Measurements from ENCODE around the gene GJB5.
"Not testable (repeated sequence)": the region's sequence is repeated elsewhere in the genome, so short reads cannot be mapped to it uniquely, and the experiment has no call there.

GJB5 gene

GRCh38 chr1:34754964-34755637 is at the start of gene GJB5:
TSS of gene GJB5 (plus strand) at chr1:34755047. CDS start at chr1:34757331, 2,284 bp downstream.
- in situ Hi-C loops (cut with MboI; ENCODE audit: low sequenced_read_pairs) = no loop called here

GRCh38 chr1:34705077-34705476 is 49.8 kb upstream of the GJB5 start:
- in situ Hi-C loops (cut with MboI; ENCODE audit: low sequenced_read_pairs) = no loop called here

DNA sequence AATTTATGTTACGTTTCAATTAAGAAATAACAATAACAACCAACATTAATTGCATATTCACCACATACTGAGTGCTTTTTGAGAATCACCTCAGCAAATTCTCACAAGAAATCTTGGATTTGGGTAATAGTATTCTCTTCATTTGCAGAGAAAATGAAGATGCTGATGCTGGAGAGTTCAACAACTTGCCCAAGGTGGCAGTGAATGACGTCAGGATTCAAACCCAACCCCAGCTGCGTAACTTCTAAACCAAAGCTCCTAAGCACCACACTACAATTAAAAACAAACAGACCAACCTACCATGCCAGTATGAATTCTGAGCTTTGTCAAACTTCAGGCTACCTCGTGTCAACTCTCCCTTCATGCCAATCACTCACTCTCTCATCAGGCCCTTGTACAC is 46.7 kb upstream of the GJB5 start:
- in situ Hi-C loops (cut with MboI; ENCODE audit: low sequenced_read_pairs) = no loop called here

- in situ Hi-C loops (cut with MboI; ENCODE audit: low sequenced_read_pairs) = no loop called here
Measured at GRCh38 chr1:34709547-34709946, 45.3 kb upstream of the GJB5 start.

DNA sequence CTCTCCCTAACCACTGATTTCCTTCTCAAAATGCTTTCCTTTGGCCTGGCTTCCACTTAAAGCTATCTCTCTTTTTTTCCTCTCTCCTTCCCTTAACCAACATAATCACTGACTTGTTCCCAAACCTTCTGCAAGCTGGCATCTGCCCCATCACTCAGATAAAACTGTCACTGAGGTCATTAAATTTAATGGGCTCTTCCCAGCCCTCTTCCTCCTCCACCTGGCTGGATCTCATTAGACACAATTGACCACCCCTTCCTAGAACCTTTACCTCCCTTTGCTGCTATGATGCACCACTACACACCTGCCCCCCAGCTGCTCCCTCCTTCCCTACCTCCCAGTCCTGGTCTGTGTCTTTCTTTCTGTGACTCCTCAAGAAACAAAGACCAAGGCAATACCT is 44.0 kb upstream of the GJB5 start:
- in situ Hi-C loops (cut with MboI; ENCODE audit: low sequenced_read_pairs) = no loop called here

GRCh38 chr1:34711485-34711884 is 43.4 kb upstream of the GJB5 start:
- in situ Hi-C loops (cut with MboI; ENCODE audit: low sequenced_read_pairs) = no loop called here

DNA sequence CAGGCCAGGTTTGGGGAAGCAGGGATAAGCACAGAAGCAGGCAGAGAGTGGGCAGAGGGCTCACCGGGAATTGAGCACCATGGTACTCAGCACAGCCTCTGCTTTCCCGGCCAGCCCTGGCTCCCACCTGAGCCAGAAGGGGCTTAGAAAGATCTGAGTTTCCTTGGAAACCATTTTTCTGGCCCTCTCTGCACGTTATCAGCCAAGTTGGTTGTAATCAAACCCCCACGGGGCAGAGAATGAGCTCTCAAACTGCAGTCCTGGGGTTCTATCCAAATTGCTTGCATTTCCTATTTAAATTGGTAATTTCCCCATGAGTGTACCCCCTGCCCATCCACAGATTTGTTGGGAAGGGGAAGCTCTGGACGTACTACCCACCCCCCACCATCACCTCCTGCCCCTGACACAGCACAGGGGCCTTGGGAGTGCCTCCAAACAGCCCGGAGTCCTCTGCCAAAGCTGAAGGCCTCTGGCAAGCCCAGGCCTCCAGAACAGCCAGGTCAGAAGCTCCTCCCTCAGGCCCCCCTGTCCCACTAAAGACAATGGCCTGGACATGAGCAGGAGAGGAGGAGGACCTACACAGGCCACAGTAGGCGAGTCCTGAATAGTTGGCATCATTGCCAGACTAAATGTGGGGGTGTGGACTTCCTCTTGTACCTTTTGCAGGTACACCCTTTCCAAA is 42.7 kb upstream of the GJB5 start:
- in situ Hi-C loops (cut with MboI; ENCODE audit: low sequenced_read_pairs) = no loop called here

DNA sequence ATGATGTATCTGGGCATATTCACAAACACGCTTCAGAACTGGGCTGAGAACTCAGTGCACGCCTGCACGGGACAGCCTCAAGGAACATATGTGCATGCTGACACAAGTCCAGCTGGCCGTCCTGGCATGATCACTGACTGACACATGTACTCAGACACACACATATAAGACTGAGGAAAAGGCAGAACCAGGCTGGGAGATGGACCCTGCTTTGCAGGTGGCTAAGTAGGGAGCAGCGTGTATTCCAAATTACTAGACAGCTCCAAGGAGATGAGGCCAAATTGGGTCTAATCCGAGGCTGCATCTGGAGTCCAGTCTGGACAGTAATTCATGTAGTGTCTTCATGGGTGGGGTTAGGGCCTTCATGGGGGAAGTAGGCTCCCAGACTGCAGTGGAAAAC is 41.4 kb upstream of the GJB5 start:
- in situ Hi-C loops (cut with MboI; ENCODE audit: low sequenced_read_pairs) = no loop called here

DNA sequence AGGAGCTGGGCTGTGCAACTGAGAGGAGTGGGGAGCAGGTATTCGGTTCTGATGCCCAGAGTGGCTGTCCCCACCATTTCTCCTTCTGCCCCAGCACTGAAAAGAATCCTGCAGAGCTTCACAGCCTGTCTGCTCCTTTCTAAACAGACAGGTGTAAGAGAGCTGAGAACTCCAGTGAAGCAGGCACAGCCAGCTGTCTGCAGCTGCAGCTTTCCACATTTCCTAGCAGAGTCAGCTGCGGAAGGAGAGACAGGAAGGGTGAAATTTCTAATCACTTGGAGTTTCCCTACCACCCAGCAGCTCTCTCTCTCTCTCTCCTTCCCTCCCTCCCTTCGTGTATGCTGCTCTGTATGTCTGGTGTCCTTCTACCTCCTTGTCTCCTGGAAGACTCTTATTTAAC is 40.5 kb upstream of the GJB5 start:
- in situ Hi-C loops (cut with MboI; ENCODE audit: low sequenced_read_pairs) = no loop called here

DNA sequence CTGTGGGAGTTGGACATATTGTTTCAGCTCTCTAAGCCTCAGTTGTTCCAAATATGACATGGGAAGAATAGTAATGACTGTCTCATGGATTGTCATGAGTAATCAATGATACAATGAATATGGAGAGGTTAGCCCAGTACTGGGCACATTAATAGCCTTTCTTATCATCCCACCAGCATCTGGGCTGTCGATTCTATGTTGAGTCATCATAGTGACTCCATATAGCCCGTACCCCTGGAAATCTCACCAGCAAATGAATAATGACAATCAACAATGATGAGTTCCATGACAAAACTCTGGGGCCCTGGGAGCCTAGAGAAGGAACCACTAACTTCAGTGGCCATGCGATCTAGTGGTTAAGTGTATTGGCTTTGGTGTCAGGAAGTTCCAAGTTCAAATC is 39.7 kb upstream of the GJB5 start:
- in situ Hi-C loops (cut with MboI; ENCODE audit: low sequenced_read_pairs) = no loop called here

DNA sequence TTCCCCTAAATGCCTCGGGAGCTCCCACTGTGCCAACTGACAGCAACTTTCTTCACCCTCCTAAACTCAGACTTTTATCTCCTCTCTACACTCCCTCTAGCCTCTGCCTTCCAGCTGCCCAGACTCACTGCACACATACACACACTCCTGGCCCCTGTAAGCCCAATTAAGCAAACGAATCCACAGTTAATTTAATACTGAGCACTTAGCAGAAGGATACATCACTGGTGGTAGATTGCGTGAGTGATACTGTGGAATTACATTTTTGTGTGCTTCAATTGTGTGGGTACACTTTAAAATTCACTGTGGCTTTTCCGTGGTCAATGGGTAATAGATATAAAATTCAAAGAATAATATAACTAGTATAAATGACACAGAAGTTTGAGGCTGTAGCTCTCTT is 33.6 kb upstream of the GJB5 start:
- in situ Hi-C loops (cut with MboI; ENCODE audit: low sequenced_read_pairs) = no loop called here

GRCh38 chr1:34721646-34722355 is 33.0 kb upstream of the GJB5 start:
- in situ Hi-C loops (cut with MboI; ENCODE audit: low sequenced_read_pairs) = no loop called here

GRCh38 chr1:34726861-34727260 is 28.0 kb upstream of the GJB5 start:
- in situ Hi-C loops (cut with MboI; ENCODE audit: low sequenced_read_pairs) = no loop called here

DNA sequence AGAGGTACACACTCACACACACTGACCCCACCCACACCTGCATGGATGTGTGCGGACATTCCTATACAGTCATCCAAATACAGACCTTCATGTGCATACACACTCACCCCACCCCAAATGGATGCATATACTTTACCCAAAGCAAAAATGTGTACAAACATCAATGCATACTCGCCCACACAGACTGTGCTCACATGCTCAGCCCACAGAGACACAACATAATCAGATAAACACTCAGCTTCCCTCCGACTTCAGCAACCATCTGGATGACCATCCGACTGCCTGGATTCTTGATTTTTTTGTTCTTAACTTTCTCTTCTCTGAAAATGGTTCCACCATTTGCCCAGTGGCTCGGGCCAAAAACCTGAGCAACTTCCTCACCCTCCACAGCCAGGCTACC is 24.4 kb upstream of the GJB5 start:
- in situ Hi-C loops (cut with MboI; ENCODE audit: low sequenced_read_pairs) = no loop called here

- in situ Hi-C loops (cut with MboI; ENCODE audit: low sequenced_read_pairs) = not testable (repeated sequence)
Measured at GRCh38 chr1:34732831-34733230, 22.0 kb upstream of the GJB5 start.

GRCh38 chr1:34736692-34737091 is 18.2 kb upstream of the GJB5 start:
- in situ Hi-C loops (cut with MboI; ENCODE audit: low sequenced_read_pairs) = no loop called here

DNA sequence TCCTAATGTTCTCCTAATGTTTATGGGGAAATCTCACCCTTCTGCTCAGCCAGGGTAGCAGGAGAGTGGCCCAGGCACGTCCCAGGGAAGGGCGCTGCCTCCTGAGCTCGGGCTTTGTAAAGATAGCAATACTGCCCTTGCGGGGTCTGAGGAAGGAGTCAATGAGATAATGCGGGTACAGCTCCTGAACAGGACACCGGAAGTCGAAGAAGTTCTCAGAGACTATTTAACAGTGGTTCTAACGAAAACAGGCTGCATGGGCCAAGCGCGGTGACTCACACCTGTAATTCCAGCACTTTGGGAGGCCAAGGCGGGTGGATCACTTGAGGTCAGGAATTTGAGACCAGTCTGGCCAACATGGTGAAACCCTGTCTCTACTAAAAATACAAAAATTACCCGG is 17.6 kb upstream of the GJB5 start:
- in situ Hi-C loops (cut with MboI; ENCODE audit: low sequenced_read_pairs) = not testable (repeated sequence)

DNA sequence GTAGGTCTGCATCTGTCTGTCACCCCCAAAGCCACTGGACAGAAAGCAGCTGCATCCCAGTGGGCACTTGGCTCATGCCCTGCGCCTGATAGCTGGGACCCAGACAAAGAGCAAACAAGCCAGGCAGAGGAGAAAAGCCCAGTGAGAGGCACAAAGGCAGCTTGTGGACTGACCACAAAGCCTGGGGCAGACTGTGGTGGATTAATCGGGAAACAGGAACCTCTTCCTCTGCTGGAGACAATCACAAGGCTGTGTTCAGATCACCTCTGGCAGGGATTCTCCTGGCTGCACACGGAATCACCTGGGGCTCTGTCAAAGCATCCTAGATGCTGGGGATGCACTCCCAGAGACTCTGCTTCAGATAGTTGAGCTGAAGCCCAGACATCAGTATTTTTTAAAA is 15.2 kb upstream of the GJB5 start:
- in situ Hi-C loops (cut with MboI; ENCODE audit: low sequenced_read_pairs) = no loop called here

DNA sequence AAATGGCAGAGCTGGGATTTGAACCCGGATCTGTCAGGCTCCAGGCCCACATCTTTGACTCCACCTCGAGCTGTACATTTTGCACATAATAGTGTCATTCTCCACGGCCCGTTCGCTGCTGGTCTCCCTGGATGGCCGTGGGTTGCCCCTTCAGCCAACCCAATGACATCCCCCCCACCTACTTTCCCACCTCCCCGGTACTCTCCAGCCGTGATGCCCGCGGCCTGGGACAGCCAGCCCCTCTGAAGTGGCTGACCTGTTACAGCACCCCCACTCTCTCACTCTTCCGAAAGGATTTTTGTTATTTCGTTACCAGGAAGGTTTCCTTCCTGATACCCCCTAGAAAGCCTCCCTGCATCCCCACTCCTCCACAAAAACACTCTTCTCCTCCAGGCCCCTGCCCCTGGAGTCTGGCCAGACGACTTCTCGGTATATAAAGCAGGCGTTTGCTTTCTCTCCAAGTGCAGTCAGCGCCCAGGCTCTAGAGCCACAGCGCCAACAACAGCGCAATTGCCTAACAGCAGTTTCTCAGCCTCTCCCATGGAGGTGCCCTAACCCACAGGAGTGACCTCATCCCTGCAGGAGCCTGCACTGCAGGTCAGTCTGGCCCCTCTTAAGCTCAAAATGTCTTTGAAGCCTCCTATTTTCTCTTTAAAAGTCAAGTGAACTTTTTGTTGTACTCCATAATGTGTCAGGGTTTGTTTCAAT is 14.5 kb upstream of the GJB5 start:
- in situ Hi-C loops (cut with MboI; ENCODE audit: low sequenced_read_pairs) = no loop called here

- in situ Hi-C loops (cut with MboI; ENCODE audit: low sequenced_read_pairs) = no loop called here
Measured at GRCh38 chr1:34742667-34743270, 12.1 kb upstream of the GJB5 start.

GRCh38 chr1:34743775-34744174 is 11.1 kb upstream of the GJB5 start:
- in situ Hi-C loops (cut with MboI; ENCODE audit: low sequenced_read_pairs) = no loop called here
